Measurements from ENCODE around the gene NOC3L.

DNA sequence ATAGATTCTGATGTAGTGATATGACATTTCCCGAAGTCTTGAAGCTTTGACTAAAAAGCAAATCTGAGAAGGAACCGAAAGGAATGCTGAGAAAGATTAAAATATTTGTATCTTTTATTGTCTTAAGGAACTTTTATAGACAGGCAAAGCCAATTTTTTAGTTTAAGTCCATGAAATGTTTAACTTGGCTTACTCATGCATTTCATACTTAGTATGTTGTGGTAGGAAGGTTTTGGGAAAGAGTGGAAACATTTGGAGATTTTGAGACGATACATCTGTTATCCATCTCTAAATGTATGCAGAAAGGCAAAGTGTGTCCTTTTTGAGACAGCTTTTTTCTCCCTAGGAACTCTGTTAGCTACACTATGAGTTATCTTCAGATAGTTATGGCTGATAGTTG, 49.7 kb upstream of the NOC3L start:
- TF ChIP-seq POLR2A (IDR thresholded peaks at IDR 0.05), result no peak
- TF ChIP-seq, protein P1, sequence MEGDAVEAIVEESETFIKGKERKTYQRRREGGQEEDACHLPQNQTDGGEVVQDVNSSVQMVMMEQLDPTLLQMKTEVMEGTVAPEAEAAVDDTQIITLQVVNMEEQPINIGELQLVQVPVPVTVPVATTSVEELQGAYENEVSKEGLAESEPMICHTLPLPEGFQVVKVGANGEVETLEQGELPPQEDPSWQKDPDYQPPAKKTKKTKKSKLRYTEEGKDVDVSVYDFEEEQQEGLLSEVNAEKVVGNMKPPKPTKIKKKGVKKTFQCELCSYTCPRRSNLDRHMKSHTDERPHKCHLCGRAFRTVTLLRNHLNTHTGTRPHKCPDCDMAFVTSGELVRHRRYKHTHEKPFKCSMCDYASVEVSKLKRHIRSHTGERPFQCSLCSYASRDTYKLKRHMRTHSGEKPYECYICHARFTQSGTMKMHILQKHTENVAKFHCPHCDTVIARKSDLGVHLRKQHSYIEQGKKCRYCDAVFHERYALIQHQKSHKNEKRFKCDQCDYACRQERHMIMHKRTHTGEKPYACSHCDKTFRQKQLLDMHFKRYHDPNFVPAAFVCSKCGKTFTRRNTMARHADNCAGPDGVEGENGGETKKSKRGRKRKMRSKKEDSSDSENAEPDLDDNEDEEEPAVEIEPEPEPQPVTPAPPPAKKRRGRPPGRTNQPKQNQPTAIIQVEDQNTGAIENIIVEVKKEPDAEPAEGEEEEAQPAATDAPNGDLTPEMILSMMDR (IDR thresholded peaks at IDR 0.05), result no peak
